Left cardiac atrium (tissue), 4 donors: ENCODE measurements around the gene ALG12. TPM values are rescaled to one million over a fixed set of nuclear protein-coding genes. Genes with fewer than 3 reads are reported as not detected.

Experiments used
- ATAC-seq, 2 donors: fragments of 200-7000 bp; cut with Tn5 transposase; one replicate each; pipeline ENCODE4 v1.9.1; 2020; ENCODE audit warnings: mild to moderate bottlenecking in 2 of 2, moderate library complexity in 2 of 2
- DNase-seq: peaks from one replicate; pipeline ENCODE4 v3.0.0-alpha.2; 2020
- intact Hi-C, 2 donors: fragments of 100-400 bp; cut with DNase I; formaldehyde crosslinking; loops; one replicate each; pipeline versions ENCODE4 v1.14.1 to v1.15.1; 2022 to 2023
- total RNA-seq, 2 donors: library from RNA; stranded (reverse); fragmentation: NEBNext Ultra II Directional; extraction: Animal tissue kit (Norgen Biotek cat#: 25700); gene quantifications; one replicate each; pipeline ENCODE4 v1.2.1, GENCODE V29; 2021
- donor health status: DM: no; HTN: yes; CAD: no.
- donor health status: DM: no; HTN: yes; CAD: no; lungs with severe emphysema.
- donor health status: DM: yes; HTN: yes; CAD: no.
- donor health status: Dilated cardiomyopathy.

The ALG12 gene
- total RNA-seq, 2 donors from 2014 or later, result 15.3 to 15.9 TPM

GRCh38 chr22:49922484-49922883 lies 4.2 kb upstream of the ALG12 start:
- intact Hi-C loops, result no loop called here
- DNase-seq, result no peak

GRCh38 chr22:49921508-49922278 lies 3.5 kb upstream of the ALG12 start:
- ATAC-seq, result no peak
- intact Hi-C loops, result no loop called here
- no peak for DNase-seq

More at GRCh38 chr22:49922484-49922883, 4.2 kb upstream of the ALG12 start:
- no peak for ATAC-seq

GRCh38 chr22:49920859-49921258 lies 2.6 kb upstream of the ALG12 start:
- DNase-seq (no peak), ATAC-seq (no peak)
- intact Hi-C loops, result no loop called here

- ATAC-seq (no peak), DNase-seq (no peak)
- intact Hi-C loops, result loop anchor here in 1 of 2 donors (5.0 to 10.0 kb wide), 2 partner anchors 62 to 134 kb away; no protein-coding TSS in a partner anchor
Observed at GRCh38 chr22:49918911-49919881, 958 bp upstream of the ALG12 start.

- DNase-seq (no peak), ATAC-seq (no peak)
- intact Hi-C loops, result loop anchor here in 1 of 2 donors (5.0 to 10.0 kb wide), 2 partner anchors 60 to 132 kb away; no protein-coding TSS in a partner anchor
Observed at GRCh38 chr22:49916831-49917230, 1.4 kb downstream of the ALG12 start.

GRCh38 chr22:49915610-49916009 lies 2.6 kb downstream of the ALG12 start:
- DNase-seq, result peak; percentile 13
- intact Hi-C loops, result loop anchor here in 1 of 2 donors (5.0 to 10.0 kb wide), 2 partner anchors 58 to 131 kb away; no protein-coding TSS in a partner anchor
- ATAC-seq, result no peak

GRCh38 chr22:49914256-49914655 lies 4.0 kb downstream of the ALG12 start:
- intact Hi-C loops, result loop anchor here in 1 of 2 donors (10.0 kb wide), 1 partner anchor 129 kb away; no protein-coding TSS in a partner anchor
- ATAC-seq, result no peak
- DNase-seq, result no peak

GRCh38 chr22:49913446-49913845 lies 4.8 kb downstream of the ALG12 start:
- no peak for ATAC-seq
- intact Hi-C loops, result loop anchor here in 1 of 2 donors (10.0 kb wide), 1 partner anchor 129 kb away; no protein-coding TSS in a partner anchor
- no peak for DNase-seq

GRCh38 chr22:49913026-49913425 lies 5.2 kb downstream of the ALG12 start:
- intact Hi-C loops, result loop anchor here in 1 of 2 donors (10.0 kb wide), 1 partner anchor 128 kb away; no protein-coding TSS in a partner anchor
- DNase-seq, result no peak
- no peak for ATAC-seq

GRCh38 chr22:49911881-49912625 lies 6.2 kb downstream of the ALG12 start:
- no peak for ATAC-seq
- intact Hi-C loops, result loop anchor here in 1 of 2 donors (10.0 kb wide), 1 partner anchor 127 kb away; no protein-coding TSS in a partner anchor

GRCh38 chr22:49910229-49911155 lies 7.7 kb downstream of the ALG12 start:
- DNase-seq (no peak), ATAC-seq (no peak)
- intact Hi-C loops, result loop anchor here in 1 of 2 donors (10.0 kb wide), 1 partner anchor 126 kb away; no protein-coding TSS in a partner anchor

More at GRCh38 chr22:49911881-49912625, 6.2 kb downstream of the ALG12 start:
- no peak for DNase-seq

- DNase-seq (no peak), ATAC-seq (no peak)
- intact Hi-C loops, result loop anchor here in 1 of 2 donors (10.0 kb wide), 1 partner anchor 125 kb away; no protein-coding TSS in a partner anchor
Observed at GRCh38 chr22:49909476-49910205, 8.6 kb downstream of the ALG12 start.

GRCh38 chr22:49907807-49908206 lies 10.4 kb downstream of the ALG12 start:
- intact Hi-C loops, result no loop called here
- no peak for DNase-seq
- ATAC-seq, result no peak

- intact Hi-C loops, result no loop called here
- ATAC-seq, result no peak
- no peak for DNase-seq
Observed at GRCh38 chr22:49906799-49907290, 11.4 kb downstream of the ALG12 start.

- intact Hi-C loops, result no loop called here
- DNase-seq (no peak), ATAC-seq (no peak)
Observed at GRCh38 chr22:49906071-49906798, 12.0 kb downstream of the ALG12 start.

- no peak for DNase-seq
- intact Hi-C loops, result no loop called here
- ATAC-seq, result no peak
Observed at GRCh38 chr22:49905465-49905864, 12.8 kb downstream of the ALG12 start.
